Muscle layer of duodenum (tissue), 2 donors: ENCODE measurements around the gene MT2A.

Experiments used
- H3K27ac ChIP-seq: one replicate; pipeline ENCODE4 v1.7.0; 2013; ENCODE audit warnings: mild to moderate bottlenecking, low read length
- H3K27me3 ChIP-seq: one replicate; pipeline ENCODE4 v1.7.0; 2013; ENCODE audit warnings: low read depth, mild to moderate bottlenecking, control low read depth, low read length
- H3K36me3 ChIP-seq, 2 donors: one replicate each; pipeline ENCODE4 v1.7.0; 2013; ENCODE audit warnings: low read length in 2 of 2, control low read depth in 1 of 2, mild to moderate bottlenecking in 1 of 2; ENCODE audit not compliant: insufficient read depth in 2 of 2, control insufficient read depth in 1 of 2
- H3K4me1 ChIP-seq, 2 donors: one replicate each; pipeline ENCODE4 v1.7.0; 2013; ENCODE audit warnings: low read length in 2 of 2, mild to moderate bottlenecking in 2 of 2, control low read depth in 1 of 2, moderate library complexity in 1 of 2; ENCODE audit not compliant: insufficient read depth in 2 of 2, control insufficient read depth in 1 of 2
- H3K4me3 ChIP-seq, 2 donors: one replicate each; pipeline ENCODE4 v1.7.0; 2013; ENCODE audit warnings: low read length in 2 of 2, low read depth in 1 of 2, mild to moderate bottlenecking in 1 of 2
- H3K9me3 ChIP-seq, 2 donors: one replicate each; pipeline ENCODE4 v1.7.0; 2013; ENCODE audit warnings: low read length in 2 of 2, control low read depth in 1 of 2, mild to moderate bottlenecking in 1 of 2; ENCODE audit not compliant: control insufficient read depth in 1 of 2
- donor health status: healthy.

The MT2A gene

DNA sequence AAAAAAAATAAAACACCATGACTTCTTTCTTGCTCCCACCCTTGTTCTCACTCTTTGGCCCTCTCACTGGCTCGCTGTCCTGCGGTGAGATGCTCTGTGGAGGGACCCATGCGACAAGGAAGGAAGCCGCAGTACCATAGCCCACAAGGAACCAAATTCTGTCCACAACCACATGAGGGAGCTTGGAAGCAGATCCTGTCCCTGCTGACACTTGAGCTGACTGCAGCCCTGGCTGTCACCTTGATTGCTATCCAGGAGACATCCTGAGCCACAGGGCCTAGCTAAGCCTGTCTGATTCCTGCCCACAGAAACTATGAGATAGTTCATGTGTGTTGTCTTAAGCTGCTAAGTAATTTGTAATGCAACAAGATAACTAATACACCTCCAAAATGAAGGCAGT lies 4.8 kb upstream of the MT2A start:
- no peak overlapping the region for H3K27ac ChIP-seq
- no peaks in the 10 kb centered on the region for H3K9me3 ChIP-seq
- no peak overlapping the region for H3K4me3 ChIP-seq
- peaks cover 0 to 7% of the 10 kb centered on the region in 2 donors for H3K36me3 ChIP-seq
- H3K4me1 ChIP-seq, result peaks cover 3 to 4% of the 10 kb centered on the region in 2 donors
- no peaks in the 10 kb centered on the region for H3K27me3 ChIP-seq

DNA sequence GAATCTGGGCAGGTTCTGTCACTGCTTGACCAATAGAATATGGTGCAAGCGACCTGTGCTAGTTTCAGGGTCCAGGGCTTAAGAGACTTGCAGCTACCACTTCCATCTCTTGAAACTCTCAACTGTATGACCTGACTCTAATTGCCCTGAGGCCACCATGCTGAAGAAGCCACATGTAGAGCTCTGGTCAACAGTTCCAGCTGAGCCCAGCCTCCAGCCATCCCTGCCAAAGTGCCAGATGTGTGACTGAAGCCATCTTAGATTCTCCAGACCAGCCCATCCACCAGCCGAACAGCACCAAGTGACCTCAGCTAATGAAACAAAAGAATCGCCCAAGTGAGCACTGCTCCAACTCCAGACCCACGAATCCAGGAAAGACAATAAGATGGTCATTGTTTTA lies 3.4 kb upstream of the MT2A start:
- peak overlapping the region; percentile 95 for H3K27ac ChIP-seq
- no peaks in the 10 kb centered on the region for H3K27me3 ChIP-seq

DNA sequence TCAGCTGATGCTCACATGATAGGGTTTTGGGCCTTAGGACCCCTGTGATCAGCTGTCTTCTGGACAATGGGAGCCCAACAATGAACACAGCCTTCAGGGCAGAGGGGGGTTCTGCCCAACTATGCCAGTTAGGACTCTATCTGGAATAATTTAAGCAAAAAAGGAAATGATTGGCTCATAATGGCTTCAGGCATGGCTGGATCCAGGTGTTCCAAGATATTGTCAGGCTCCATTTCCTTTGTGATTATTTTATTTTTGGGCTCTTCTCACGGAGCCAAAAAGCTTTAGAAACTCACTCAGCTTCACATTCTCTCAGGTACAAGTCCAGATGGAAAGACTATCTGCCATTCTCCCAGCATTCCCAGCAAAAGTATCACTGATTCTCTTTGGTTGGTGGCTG lies 2.9 kb upstream of the MT2A start:
- Histone ChIP-seq H3K36me3 (peaks cover 0 to 7% of the 10 kb centered on the region in 2 donors), H3K9me3 (no peaks in the 10 kb centered on the region), H3K4me1 (peaks cover 3 to 4% of the 10 kb centered on the region in 2 donors), H3K27ac (peak overlapping the region; percentile 95), H3K4me3 (no peak overlapping the region), H3K27me3 (no peaks in the 10 kb centered on the region)

More for the DNA sequence above, 3.4 kb upstream of the MT2A start:
- Histone ChIP-seq H3K4me1 (peaks cover 3 to 4% of the 10 kb centered on the region in 2 donors), H3K9me3 (no peaks in the 10 kb centered on the region), H3K4me3 (no peak overlapping the region), H3K36me3 (peaks cover 0 to 7% of the 10 kb centered on the region in 2 donors)

DNA sequence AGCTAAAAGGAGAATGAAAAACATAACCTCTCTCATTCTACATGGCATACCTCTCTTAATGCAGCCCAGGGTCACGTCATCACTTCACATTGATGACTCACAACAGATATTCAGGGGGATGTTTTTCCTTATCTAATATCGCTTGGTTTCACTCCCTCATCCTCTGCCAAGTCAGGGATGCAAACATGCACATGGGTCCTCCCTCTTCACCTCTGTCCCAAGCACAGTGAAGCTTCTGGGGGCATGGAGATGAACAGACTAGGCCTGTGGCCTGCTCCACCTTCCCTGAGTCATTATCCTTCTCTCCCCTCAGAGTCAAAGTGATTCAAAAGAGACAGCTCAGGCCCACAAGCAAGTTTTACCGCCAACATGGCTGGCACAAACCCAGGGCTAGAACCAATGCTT lies 2.3 kb upstream of the MT2A start:
- peaks cover 0 to 7% of the 10 kb centered on the region in 2 donors for H3K36me3 ChIP-seq
- no peak overlapping the region for H3K4me3 ChIP-seq
- peak overlapping the region; percentile 95 for H3K27ac ChIP-seq
- no peaks in the 10 kb centered on the region for H3K9me3 ChIP-seq
- H3K27me3 ChIP-seq, result no peaks in the 10 kb centered on the region
- peaks cover 3 to 4% of the 10 kb centered on the region in 2 donors for H3K4me1 ChIP-seq

DNA sequence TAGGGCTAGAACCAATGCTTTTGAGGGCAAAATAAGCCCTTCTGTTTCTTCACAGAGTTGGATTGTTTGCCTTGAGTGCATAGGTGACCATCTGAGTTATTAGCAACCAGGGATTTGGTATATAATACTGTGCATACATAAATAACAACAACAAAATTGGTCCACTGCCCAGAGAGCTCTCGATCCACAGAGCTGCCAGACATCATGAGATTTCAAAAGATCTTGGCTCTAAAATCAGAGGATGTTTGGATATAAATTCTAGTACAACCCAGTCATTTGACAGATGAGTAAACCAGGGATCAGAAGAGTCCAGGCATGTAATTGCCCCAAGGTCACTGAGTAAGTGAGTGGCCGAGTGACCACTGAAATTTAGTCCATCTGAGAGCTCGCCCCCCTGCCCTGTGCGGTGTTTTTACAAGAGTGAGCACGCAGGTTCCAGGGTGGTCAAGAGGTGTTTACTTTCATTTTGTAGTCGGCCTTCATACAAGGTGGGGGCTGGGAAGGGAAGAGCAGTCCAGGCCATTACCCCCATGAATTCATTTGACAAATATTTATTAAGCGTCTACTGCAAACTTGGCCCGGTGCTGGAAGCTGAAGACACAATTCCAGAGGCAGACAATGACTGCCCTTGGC lies 1.8 kb upstream of the MT2A start:
- Histone ChIP-seq H3K4me3 (peak overlapping the region in 1 of 2 donors; percentile 12), H3K27me3 (no peaks in the 10 kb centered on the region), H3K9me3 (no peaks in the 10 kb centered on the region), H3K27ac (peak overlapping the region; percentile 95), H3K36me3 (peaks cover 0 to 7% of the 10 kb centered on the region in 2 donors), H3K4me1 (peaks cover 3 to 9% of the 10 kb centered on the region in 2 donors)

DNA sequence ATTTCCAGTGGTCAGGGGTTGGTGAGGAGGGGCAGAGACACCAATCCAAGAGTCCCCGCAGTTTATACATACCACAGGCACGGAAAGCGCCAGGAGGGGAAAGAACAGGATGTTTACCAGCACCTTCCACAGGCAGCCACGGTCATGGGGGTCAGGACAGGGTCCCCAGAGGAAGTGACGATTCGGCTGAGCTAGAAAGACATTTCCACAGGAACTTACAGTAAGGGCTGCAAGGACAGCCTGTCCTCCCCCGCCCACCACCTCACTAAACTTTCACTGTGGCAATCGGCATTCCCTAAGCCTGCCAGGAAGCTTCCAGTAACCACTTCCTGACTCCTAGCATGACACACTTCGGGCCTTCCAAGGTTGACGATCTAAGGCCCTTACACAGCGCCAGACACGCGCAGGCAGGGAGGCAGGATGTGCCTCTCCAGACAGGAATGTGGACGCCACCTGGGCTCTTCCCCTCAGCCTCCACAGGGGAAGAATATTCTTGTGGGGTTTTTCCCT lies 1.2 kb upstream of the MT2A start:
- H3K4me3 ChIP-seq, result peak overlapping the region; percentile 50 to 82
- no peaks in the 10 kb centered on the region for H3K27me3 ChIP-seq
- H3K4me1 ChIP-seq, result peaks cover 3 to 10% of the 10 kb centered on the region in 2 donors
- H3K36me3 ChIP-seq, result peaks cover 0 to 7% of the 10 kb centered on the region in 2 donors
- no peaks in the 10 kb centered on the region for H3K9me3 ChIP-seq
- peak overlapping the region; percentile 95 for H3K27ac ChIP-seq

DNA sequence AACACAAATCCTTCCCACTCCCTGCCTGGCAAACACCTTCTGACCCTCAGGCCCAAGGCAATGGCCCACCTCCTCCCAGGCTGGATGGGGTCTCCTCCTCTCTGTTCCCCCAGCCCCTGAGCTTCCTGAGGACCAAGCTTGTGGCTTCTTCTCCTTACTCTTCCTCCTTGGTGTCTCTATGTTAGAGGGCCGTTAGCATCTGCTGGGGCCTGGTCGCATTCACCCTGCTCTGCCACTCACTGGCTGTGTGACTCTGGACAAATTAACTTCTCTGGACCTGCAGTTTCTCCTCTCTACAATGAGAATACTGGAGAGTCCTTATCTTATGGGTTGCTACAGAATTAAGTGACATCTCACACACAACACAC lies 725 bp upstream of the MT2A start:
- Histone ChIP-seq H3K4me3 (peak overlapping the region; percentile 50 to 82), H3K4me1 (peaks cover 3 to 10% of the 10 kb centered on the region in 2 donors)

DNA sequence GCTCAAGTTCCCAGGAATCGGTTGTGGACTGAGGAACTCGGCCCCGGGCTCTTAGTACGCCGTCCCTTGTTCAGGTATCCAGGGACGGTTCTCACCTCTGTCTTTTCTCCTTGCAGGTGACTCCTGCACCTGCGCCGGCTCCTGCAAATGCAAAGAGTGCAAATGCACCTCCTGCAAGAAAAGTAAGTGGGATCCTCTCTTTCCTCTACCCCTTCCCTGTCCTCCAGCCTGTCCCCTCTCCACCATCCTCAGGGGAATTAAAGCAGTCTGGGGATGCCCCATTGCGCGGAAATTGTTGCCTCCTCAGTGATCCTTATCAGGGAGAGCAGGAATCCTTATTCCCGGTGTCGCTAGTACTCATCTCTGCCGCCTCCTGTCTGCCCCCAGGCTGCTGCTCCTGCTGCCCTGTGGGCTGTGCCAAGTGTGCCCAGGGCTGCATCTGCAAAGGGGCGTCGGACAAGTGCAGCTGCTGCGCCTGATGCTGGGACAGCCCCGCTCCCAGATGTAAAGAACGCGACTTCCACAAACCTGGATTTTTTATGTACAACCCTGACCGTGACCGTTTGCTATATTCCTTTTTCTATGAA lies 585 bp downstream of the MT2A start:
- H3K4me3 ChIP-seq, result peak overlapping the region; percentile 82 to 91
- peaks cover 3 to 10% of the 10 kb centered on the region in 2 donors for H3K4me1 ChIP-seq
- H3K27me3 ChIP-seq, result no peaks in the 10 kb centered on the region
- H3K9me3 ChIP-seq, result no peaks in the 10 kb centered on the region
- H3K27ac ChIP-seq, result peak overlapping the region; percentile 96
- H3K36me3 ChIP-seq, result peaks cover 0 to 7% of the 10 kb centered on the region in 2 donors

More for the DNA sequence above, 725 bp upstream of the MT2A start:
- no peaks in the 10 kb centered on the region for H3K27me3 ChIP-seq
- no peaks in the 10 kb centered on the region for H3K9me3 ChIP-seq
- H3K27ac ChIP-seq, result peak overlapping the region; percentile 95
- peaks cover 0 to 7% of the 10 kb centered on the region in 2 donors for H3K36me3 ChIP-seq

DNA sequence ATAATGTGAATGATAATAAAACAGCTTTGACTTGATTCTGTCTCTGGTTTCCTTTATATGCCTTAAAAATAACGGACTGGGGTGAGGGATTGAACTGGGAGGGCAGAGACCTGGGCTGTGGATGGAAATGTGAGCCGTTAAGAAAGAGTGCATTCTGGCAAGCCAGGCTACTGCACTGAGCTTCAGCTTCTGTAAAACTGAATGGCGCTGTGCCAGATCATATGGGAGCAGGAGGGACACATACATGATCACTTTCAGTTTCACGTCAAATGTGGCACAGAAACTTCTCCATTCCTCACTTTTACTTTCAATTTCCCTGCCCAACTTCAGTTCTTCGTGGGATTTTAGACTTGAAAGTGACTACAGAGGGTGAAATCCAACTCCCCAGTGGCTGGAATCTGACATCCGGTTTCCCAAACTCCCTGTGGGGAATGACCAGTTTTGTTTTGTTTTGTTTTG lies 1.1 kb downstream of the MT2A start:
- Histone ChIP-seq H3K36me3 (peaks cover 0 to 7% of the 10 kb centered on the region in 2 donors), H3K27ac (peak overlapping the region; percentile 96), H3K4me1 (peaks cover 3 to 10% of the 10 kb centered on the region in 2 donors), H3K9me3 (no peaks in the 10 kb centered on the region), H3K27me3 (no peaks in the 10 kb centered on the region), H3K4me3 (peak overlapping the region; percentile 82 to 91)

DNA sequence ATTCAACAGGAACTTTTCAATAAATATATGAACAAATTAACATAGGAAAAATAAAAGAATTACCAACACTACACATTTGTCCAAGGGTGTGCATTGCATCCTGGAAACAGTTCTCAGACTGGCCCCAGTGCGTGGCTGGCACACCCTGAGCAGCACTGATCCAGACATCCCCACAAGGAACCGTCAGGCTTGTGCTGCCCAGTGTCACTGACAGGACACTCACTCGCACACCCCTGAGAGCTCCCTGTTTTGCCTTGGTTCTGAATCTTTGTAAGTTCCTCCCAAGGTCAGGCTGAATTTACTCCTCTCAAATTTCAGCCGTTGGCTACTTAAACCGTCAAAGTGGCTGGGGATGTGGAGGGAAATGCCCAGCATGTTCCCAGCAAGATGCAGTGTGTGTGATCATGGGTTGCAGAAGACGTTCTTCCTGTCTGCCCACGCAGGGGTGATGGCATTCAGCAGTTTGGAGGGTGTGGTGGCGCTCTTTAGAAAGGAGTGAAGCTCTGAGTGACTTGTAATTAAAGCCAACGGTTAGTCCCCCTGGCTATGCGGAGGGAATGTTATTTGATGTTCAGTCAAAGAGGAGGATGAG lies 1.7 kb downstream of the MT2A start:
- peaks cover 3 to 10% of the 10 kb centered on the region in 2 donors for H3K4me1 ChIP-seq
- peak overlapping the region; percentile 96 for H3K27ac ChIP-seq
- H3K27me3 ChIP-seq, result no peaks in the 10 kb centered on the region
- no peaks in the 10 kb centered on the region for H3K9me3 ChIP-seq
- peak overlapping the region; percentile 82 to 91 for H3K4me3 ChIP-seq
- H3K36me3 ChIP-seq, result peaks cover 0 to 7% of the 10 kb centered on the region in 2 donors

DNA sequence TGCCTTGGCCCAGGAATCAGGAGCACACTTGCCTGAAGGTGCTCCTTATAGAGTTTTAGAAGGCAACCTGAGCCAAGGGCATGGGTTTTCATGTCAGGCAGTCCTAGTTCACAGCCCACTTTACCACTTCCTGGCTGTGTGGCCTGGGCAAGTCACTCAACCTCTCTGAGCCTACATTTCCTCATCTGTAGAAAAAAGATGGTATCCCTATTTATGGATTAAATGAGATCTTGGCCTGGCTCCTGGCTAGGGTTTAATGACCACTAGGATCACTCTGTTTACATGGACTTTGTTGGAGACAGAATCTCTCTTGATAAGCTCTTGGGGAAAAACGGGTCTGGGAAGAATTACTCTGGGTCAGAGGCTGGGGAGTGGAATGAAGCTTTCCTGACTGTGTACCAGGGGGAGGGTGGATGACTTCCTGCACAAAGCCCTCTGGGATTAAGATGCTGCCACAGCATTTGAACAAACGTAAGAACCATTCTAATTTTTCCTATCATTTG lies 2.3 kb downstream of the MT2A start:
- Histone ChIP-seq H3K9me3 (no peaks in the 10 kb centered on the region), H3K36me3 (peaks cover 0 to 7% of the 10 kb centered on the region in 2 donors), H3K4me3 (peak overlapping the region in 1 of 2 donors; percentile 91), H3K4me1 (peaks cover 3 to 10% of the 10 kb centered on the region in 2 donors), H3K27me3 (no peaks in the 10 kb centered on the region), H3K27ac (peak overlapping the region; percentile 96)
